ENCODE measurements around the gene GLS. TPM values are rescaled to one million over a fixed set of nuclear protein-coding genes. Genes with fewer than 3 reads are reported as not detected.

The GLS gene
- total and polyA plus RNA-seq, 2 of the 13 experiments (the other 11 are each of a cell fraction or from before 2014, with no cell fraction given): 78.6 to 183 TPM

DNA sequence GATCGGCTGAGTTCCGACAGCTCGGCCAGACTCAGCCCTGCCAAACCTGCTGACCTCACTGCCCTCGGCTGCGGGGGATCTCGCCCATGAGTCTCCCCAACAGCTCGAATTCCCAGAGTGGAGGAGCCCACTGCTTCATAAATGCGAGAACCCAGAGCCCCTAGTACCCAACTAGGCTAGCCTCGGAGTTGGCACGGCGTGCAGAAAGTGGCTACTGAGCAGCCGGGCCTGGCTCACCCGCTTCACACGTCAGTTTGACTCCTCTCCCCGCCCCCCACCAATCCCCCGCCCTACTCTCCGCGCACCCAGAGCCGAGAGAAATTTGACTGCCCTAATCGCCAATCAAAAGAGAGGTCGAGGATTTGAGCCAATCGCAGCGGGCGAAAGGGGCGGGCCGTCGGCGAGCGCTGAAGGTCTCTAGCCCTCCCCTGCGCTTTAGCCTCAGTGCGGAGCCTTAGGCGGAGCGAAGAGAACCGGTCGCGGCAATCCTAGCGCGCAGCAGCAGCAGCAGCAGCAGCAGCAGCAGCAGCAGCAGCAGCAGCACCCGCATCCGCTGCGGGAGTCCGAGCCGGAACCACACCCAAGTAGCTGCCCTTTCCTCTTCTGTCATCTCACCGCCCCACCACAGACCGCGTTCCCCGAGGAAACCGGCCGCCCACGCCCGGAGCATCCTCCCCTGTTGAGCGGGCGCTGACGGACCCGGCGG, at the start of gene GLS (continued):
- TF ChIP-seq, protein P1, sequence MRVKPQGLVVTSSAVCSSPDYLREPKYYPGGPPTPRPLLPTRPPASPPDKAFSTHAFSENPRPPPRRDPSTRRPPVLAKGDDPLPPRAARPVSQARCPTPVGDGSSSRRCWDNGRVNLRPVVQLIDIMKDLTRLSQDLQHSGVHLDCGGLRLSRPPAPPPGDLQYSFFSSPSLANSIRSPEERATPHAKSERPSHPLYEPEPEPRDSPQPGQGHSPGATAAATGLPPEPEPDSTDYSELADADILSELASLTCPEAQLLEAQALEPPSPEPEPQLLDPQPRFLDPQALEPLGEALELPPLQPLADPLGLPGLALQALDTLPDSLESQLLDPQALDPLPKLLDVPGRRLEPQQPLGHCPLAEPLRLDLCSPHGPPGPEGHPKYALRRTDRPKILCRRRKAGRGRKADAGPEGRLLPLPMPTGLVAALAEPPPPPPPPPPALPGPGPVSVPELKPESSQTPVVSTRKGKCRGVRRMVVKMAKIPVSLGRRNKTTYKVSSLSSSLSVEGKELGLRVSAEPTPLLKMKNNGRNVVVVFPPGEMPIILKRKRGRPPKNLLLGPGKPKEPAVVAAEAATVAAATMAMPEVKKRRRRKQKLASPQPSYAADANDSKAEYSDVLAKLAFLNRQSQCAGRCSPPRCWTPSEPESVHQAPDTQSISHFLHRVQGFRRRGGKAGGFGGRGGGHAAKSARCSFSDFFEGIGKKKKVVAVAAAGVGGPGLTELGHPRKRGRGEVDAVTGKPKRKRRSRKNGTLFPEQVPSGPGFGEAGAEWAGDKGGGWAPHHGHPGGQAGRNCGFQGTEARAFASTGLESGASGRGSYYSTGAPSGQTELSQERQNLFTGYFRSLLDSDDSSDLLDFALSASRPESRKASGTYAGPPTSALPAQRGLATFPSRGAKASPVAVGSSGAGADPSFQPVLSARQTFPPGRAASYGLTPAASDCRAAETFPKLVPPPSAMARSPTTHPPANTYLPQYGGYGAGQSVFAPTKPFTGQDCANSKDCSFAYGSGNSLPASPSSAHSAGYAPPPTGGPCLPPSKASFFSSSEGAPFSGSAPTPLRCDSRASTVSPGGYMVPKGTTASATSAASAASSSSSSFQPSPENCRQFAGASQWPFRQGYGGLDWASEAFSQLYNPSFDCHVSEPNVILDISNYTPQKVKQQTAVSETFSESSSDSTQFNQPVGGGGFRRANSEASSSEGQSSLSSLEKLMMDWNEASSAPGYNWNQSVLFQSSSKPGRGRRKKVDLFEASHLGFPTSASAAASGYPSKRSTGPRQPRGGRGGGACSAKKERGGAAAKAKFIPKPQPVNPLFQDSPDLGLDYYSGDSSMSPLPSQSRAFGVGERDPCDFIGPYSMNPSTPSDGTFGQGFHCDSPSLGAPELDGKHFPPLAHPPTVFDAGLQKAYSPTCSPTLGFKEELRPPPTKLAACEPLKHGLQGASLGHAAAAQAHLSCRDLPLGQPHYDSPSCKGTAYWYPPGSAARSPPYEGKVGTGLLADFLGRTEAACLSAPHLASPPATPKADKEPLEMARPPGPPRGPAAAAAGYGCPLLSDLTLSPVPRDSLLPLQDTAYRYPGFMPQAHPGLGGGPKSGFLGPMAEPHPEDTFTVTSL (CRISPR knock-in tag; IDR thresholded peaks at IDR 0.05; ENCODE audit: borderline replicate concordance): 0 out of 2 replicates have a peak, but pooled peaks have one; percentile 20
- TF ChIP-seq ZNF577 (CRISPR knock-in tag; IDR thresholded peaks at IDR 0.05; ENCODE audit: borderline replicate concordance, low read depth): no peak
- TF ChIP-seq ZFP62 (CRISPR knock-in tag; IDR thresholded peaks at IDR 0.05): no peak
- TF ChIP-seq, protein P2, sequence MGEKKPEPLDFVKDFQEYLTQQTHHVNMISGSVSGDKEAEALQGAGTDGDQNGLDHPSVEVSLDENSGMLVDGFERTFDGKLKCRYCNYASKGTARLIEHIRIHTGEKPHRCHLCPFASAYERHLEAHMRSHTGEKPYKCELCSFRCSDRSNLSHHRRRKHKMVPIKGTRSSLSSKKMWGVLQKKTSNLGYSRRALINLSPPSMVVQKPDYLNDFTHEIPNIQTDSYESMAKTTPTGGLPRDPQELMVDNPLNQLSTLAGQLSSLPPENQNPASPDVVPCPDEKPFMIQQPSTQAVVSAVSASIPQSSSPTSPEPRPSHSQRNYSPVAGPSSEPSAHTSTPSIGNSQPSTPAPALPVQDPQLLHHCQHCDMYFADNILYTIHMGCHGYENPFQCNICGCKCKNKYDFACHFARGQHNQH (CRISPR knock-in tag; IDR thresholded peaks at IDR 0.05): peak; percentile 47
- TF ChIP-seq MAFG (CRISPR knock-in tag; IDR thresholded peaks at IDR 0.05): no peak
- TF ChIP-seq ZSCAN12 (CRISPR knock-in tag; IDR thresholded peaks at IDR 0.05): 0 out of 2 replicates have a peak, but pooled peaks have one; percentile 50
- TF ChIP-seq SRSF4 (IDR thresholded peaks at IDR 0.05; ENCODE audit: low read depth, low read length, poor library complexity, severe bottlenecking): no peak
- TF ChIP-seq ZKSCAN1 (IDR thresholded peaks at IDR 0.05; ENCODE audit: low read length): no peak
- TF ChIP-seq, protein P3, sequence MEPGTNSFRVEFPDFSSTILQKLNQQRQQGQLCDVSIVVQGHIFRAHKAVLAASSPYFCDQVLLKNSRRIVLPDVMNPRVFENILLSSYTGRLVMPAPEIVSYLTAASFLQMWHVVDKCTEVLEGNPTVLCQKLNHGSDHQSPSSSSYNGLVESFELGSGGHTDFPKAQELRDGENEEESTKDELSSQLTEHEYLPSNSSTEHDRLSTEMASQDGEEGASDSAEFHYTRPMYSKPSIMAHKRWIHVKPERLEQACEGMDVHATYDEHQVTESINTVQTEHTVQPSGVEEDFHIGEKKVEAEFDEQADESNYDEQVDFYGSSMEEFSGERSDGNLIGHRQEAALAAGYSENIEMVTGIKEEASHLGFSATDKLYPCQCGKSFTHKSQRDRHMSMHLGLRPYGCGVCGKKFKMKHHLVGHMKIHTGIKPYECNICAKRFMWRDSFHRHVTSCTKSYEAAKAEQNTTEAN (CRISPR knock-in tag; conservative IDR thresholded peaks at IDR 0.05): peak; percentile 61; the same call in 1 of the 2 replicates
- peak; percentile 83 for TF ChIP-seq ZNF329 (CRISPR knock-in tag; IDR thresholded peaks at IDR 0.05; ENCODE audit: low read depth)
- no peak for TF ChIP-seq CENPX (CRISPR knock-in tag; IDR thresholded peaks at IDR 0.05)
- TF ChIP-seq ZNF337 (CRISPR knock-in tag; IDR thresholded peaks at IDR 0.05; ENCODE audit: borderline replicate concordance, low read depth): no peak
- no peak for TF ChIP-seq MIER3 (CRISPR knock-in tag; IDR thresholded peaks at IDR 0.05; ENCODE audit: borderline replicate concordance)
- TF ChIP-seq ATM (IDR thresholded peaks at IDR 0.05; ENCODE audit: borderline replicate concordance): no peak
- TF ChIP-seq SIN3A (IDR thresholded peaks at IDR 0.05; ENCODE audit: borderline replicate concordance, low read depth, low read length): peak; percentile 40; the same call in 1 of the 2 replicates
- peak; percentile 50; the same call in 1 of the 2 replicates for TF ChIP-seq ZNF24 (IDR thresholded peaks at IDR 0.05)
- no peak for TF ChIP-seq RXRA (CRISPR knock-in tag; IDR thresholded peaks at IDR 0.05)
- peak; percentile 96; the same call in 1 of the 2 replicates for TF ChIP-seq ZNF124 (CRISPR knock-in tag; IDR thresholded peaks at IDR 0.05)
- 0 out of 2 replicates have a peak, but pooled peaks have one; percentile 46 for TF ChIP-seq ZNF12 (CRISPR knock-in tag; IDR thresholded peaks at IDR 0.05)
- no peak for TF ChIP-seq ZNF644 (CRISPR knock-in tag; IDR thresholded peaks at IDR 0.05; ENCODE audit: low read depth)
- peak; percentile 85; the same call in 1 of the 2 replicates for TF ChIP-seq KLF6 (CRISPR knock-in tag; IDR thresholded peaks at IDR 0.05)
- TF ChIP-seq CENPT (CRISPR knock-in tag; IDR thresholded peaks at IDR 0.05; ENCODE audit: low read depth): no peak
- no peak for TF ChIP-seq ZNF713 (CRISPR knock-in tag; IDR thresholded peaks at IDR 0.05)
- peak; percentile 87 for TF ChIP-seq NFYC (CRISPR knock-in tag; IDR thresholded peaks at IDR 0.05)

Data from HepG2 (cell line).